Muscle of arm (tissue), 12 donors: ENCODE results near the gene NR1H3. TPM values are rescaled to one million over a fixed set of nuclear protein-coding genes. Genes with fewer than 3 reads are reported as not detected.
"Not testable (repeated sequence)": the region's sequence is repeated elsewhere in the genome, so short reads cannot be mapped to it uniquely, and the experiment has no call there.

Source experiments
- DNase-seq: peaks from one replicate; pipeline ENCODE4 v3.0.0-alpha.2; 2013
- polyA plus RNA-seq, 12 donors: library from polyadenylated mRNA; unstranded; fragments of 120-200 nt; gene quantifications; one replicate each; pipeline ENCODE4 v1.2.1, GENCODE V29; 2013; ENCODE audit not compliant: insufficient read length in 12 of 12

The NR1H3 gene
- polyA plus RNA-seq, 12 donors, result 10.3 to 42.1 (median 16.1) TPM; not detected in 1

GRCh38 chr11:47299078-47299477 is 41.3 kb downstream of the NR1H3 start:
- DNase-seq, result no peak

DNA sequence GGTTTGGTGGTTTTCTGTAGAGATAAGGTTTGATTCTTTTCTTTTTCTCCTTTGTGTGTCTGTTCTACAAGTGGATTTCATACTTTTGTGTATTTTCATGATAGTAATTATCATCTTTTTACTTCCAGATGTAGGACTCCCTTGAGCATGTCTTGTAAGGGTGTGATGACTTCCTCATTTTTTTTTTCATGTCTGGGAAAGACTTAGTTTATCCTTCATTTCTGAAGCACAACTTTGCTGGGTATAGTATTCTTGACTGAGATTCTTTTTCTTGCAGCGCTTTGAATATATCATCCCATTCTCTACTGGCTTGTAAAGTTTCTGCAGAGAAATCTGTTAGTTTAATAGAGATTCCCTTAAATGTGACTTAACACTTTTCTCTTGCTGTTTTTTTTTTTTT is 45.1 kb downstream of the NR1H3 start:
- DNase-seq, result no peak

DNA sequence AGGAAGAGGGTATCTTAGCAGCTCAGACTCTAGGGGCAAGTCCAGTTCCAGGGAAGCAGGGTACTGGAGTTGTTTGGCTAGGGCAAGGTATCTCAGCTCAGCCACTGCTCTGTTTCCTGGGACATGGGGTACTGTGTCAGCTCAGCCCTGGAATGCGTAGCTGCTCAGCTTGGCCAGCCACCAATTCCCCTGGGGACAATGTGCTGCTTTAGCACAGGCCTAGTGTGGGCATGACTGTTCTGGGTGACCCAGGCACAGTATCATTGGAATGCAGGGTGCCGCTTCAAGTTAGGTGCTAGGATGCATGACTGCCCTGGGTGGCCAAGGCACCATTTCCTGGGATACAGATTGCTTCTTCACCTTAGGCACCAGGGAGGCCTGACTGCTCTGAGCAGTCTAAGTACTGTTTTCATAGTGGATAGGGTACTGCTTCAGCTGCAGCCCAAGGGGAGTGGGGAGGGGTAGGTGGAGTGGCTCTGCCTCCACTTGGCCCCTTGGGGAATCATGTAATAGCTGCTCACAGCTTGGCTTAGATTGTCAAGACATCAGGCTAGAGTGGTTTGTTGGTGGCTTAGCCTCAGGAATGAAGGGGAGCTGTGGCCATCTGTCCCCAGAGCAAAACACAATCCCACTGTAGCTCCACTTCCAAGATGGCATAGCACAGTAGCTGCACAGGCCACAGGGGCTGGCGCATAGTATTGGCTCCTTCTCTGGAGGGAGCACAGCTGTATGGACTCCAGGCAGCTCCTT is 48.1 kb downstream of the NR1H3 start:
- DNase-seq, result no peak

DNA sequence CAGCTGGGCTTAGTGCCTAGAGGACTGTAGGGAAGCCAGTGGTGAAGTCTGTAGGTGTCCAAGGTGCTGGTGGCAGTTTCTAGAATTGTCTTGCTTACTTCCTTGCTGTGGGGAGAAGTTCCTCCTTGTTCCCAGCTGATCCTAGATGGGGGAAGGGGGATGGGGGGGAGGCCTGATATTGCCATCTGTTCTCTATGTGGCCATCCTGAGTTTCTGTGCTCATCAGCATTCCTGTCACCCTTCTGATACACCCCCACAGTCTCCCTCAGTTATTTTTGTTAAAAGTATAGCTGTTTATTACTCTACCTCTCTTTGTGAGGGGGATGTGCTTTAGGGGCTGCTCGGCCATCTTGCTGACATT is 48.7 kb downstream of the NR1H3 start:
- DNase-seq, result no peak

GRCh38 chr11:47308050-47308823 is 50.4 kb downstream of the NR1H3 start:
- no peak for DNase-seq

- no peak for DNase-seq
These were observed 57.2 kb downstream of the NR1H3 start for GRCh38 chr11:47314992-47315391.

DNA sequence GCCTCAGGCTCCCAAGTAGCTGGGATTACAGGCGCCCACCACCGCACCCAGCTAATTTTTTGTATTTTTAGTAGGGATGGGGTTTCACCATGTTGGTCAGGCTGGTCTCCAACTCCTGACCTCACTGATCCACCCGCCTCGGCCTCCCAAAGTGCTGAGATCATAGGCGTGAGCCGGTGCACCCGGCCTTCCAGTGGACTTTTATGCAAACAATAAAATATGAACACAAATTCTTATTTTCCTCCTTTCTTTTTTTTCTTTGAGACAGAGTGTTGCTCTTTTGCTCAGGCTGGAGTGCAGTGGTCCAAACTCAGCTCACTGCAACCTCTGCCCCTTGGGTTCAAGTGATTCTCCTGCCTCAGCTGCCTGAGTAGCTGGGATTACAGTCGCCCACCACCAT is 58.7 kb downstream of the NR1H3 start:
- not testable (repeated sequence) for DNase-seq

DNA sequence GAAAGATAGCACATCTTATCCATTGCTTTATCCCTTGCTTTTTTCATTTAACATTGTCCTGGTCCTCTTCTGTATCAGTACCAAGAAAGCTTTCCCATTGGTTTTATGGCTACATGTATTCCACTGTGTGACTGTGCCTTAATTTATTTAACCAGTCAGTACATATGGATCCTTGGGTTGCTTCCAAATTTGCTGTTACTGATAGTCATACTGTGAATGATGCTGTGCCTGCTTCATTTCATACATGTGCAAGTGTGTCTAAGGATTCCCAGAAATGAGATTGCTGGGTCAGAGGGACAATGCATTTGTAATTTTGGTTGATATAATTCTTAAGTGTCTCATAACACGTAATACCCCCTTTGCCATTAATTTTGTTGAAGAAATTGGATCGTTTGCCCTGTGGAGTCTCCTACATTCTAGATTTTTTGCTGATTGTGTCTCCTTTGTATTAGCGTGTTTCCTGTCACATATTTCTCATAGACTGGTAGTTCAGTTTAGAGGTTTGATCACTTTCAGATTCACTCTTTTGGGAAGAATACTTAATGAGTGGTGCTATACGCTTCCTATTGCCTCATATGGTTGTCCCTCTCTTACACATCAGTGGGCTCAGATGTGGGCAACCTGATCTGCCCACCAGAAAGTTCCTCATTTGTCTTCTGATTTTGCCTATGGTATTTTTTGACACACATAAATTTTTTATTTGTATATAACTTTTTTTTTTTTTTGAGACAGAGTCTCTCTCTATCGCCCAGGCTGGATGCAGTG is 59.5 kb downstream of the NR1H3 start:
- no peak for DNase-seq

DNA sequence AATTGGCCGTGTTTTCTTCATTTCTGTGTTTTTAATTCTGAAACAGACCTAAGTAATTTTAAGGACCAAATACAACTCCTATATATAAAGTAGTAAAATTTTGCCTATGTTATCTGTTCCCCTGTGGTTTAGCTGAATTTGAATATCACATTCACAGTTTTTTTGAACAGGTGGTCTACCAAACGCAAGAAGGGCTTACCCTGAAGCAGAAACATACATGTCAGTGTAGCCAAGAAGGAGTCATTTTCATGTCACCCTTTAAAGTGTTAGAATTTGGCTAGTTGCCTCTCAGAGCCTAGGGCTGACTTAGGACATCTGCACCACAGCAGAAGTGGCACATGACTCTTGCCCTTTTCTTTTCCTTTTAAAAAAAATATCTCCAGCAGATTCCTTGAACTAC is 60.4 kb downstream of the NR1H3 start:
- no peak for DNase-seq

Other genes starting within 250 kb of the NR1H3 start
- gene ARFGAP2, start 81.1 kb upstream of the NR1H3 start, polyA plus RNA-seq, result 10 to 100 TPM in 11 of 12 donors, not detected in 1; 52.3 to 97.8 (median 72.5) TPM
- gene PACSIN3, start 71.6 kb upstream of the NR1H3 start, polyA plus RNA-seq, result 100 to 1,000 TPM in 10 of 12 donors, 10 to 100 TPM in 1, not detected in 1; 82.5 to 284 (median 153) TPM
- 10 to 100 TPM in 10 of 12 donors, 1 to 10 TPM in 1, not detected in 1; 9.6 to 21.4 (median 13.7) TPM for gene DDB2, start 43.0 kb upstream of the NR1H3 start, polyA plus RNA-seq
- gene ACP2, start 9.2 kb upstream of the NR1H3 start, polyA plus RNA-seq, result 10 to 100 TPM in 11 of 12 donors, not detected in 1; 15.6 to 35.4 (median 23.4) TPM
- gene MADD, start 12.1 kb downstream of the NR1H3 start, polyA plus RNA-seq, result 10 to 100 TPM in 11 of 12 donors, not detected in 1; 22.9 to 45.0 (median 28.7) TPM
- gene MYBPC3, start 94.7 kb downstream of the NR1H3 start, polyA plus RNA-seq, result 1 to 10 TPM in 2 of 12 donors, under 1 TPM in 8, not detected in 2; 0.13 to 1.1 (median 0.60) TPM
- 10 to 100 TPM in 2 of 12 donors, 1 to 10 TPM in 9, not detected in 1; 3.7 to 17.6 (median 4.6) TPM for gene SPI1, start 120.6 kb downstream of the NR1H3 start, polyA plus RNA-seq
- 10 to 100 TPM in 11 of 12 donors, not detected in 1; 28.2 to 65.2 (median 31.6) TPM for gene SLC39A13, start 150.6 kb downstream of the NR1H3 start, polyA plus RNA-seq
- gene PSMC3, start 168.4 kb downstream of the NR1H3 start, polyA plus RNA-seq, result 100 to 1,000 TPM in 11 of 12 donors, not detected in 1; 114 to 200 (median 127) TPM
- gene RAPSN, start 191.1 kb downstream of the NR1H3 start, polyA plus RNA-seq, result 100 to 1,000 TPM in 2 of 12 donors, 10 to 100 TPM in 9, not detected in 1; 33.9 to 108 (median 76.9) TPM